CD4-positive, alpha-beta T cell (primary cell): ENCODE results near the gene FBXL5. TPM values are rescaled to one million over a fixed set of nuclear protein-coding genes. Genes with fewer than 3 reads are reported as not detected.

Experiments
- ATAC-seq: fragments of 200-7000 bp; cut with Tn5 transposase; one replicate; pipeline ENCODE4 v1.10.0; 2022; ENCODE audit warnings: mild to moderate bottlenecking; ENCODE audit not compliant: poor library complexity
- CTCF ChIA-PET: fragments of 350-600 bp; sonication (Branson Sonifier 250); formaldehyde crosslinking; loops from one replicate; lab custom pipeline; 2021; ENCODE audit warnings: antibody characterized with exemption, inconsistent platforms; lab: Charles Lee
- POLR2A ChIA-PET: fragments of 350-600 bp; sonication (Branson Sonifier 250); formaldehyde crosslinking; loops from one replicate; lab custom pipeline; 2021; ENCODE audit warnings: antibody characterized with exemption, inconsistent platforms; lab: Charles Lee
- DNase-seq, 14 experiments: peaks; one replicate each; pipeline ENCODE4 v3.0.0-alpha.2; 2013 to 2020; ENCODE audit warnings: mixed read lengths in 2 of 14
- H3K27ac ChIP-seq, 2 donors: one replicate each; pipeline versions ENCODE4 v1.5.1 to v1.7.0; 2013; ENCODE audit warnings: low read length in 2 of 2, low read depth in 1 of 2, mild to moderate bottlenecking in 1 of 2
- H3K27me3 ChIP-seq, 2 experiments: 1 replicate in 1 of 2; 2 replicates in 1 of 2; pipeline versions ENCODE4 v1.6.1 to v1.7.0; 2013; ENCODE audit warnings: low read length in 2 of 2, control low read depth in 1 of 2, mild to moderate bottlenecking in 1 of 2, moderate library complexity in 1 of 2; ENCODE audit not compliant: insufficient read depth in 2 of 2, control insufficient read depth in 1 of 2
- H3K36me3 ChIP-seq: one replicate; pipeline ENCODE4 v1.6.1; 2013; ENCODE audit warnings: low read length, control low read depth; ENCODE audit not compliant: insufficient read depth
- H3K4me1 ChIP-seq: one replicate; pipeline ENCODE4 v1.6.1; 2013; ENCODE audit warnings: low read length, control low read depth; ENCODE audit not compliant: insufficient read depth
- H3K4me3 ChIP-seq: one replicate; pipeline ENCODE4 v1.5.1; 2013; ENCODE audit warnings: mild to moderate bottlenecking, low read length, moderate library complexity
- H3K9me3 ChIP-seq, 2 experiments: 1 replicate in 1 of 2; 2 replicates in 1 of 2; pipeline versions ENCODE4 v1.6.1 to v1.7.0; 2013; ENCODE audit warnings: low read length in 2 of 2, mild to moderate bottlenecking in 2 of 2, control low read depth in 1 of 2, moderate library complexity in 1 of 2; ENCODE audit not compliant: control insufficient read depth in 1 of 2, insufficient read depth in 1 of 2
- H3K27ac Mint-ChIP-seq: one replicate; pipeline ENCODE4 v1.8.0; 2020; ENCODE audit warnings: mixed read lengths
- H3K27me3 Mint-ChIP-seq: one replicate; pipeline ENCODE4 v1.8.0; 2021; ENCODE audit warnings: mixed read lengths
- H3K36me3 Mint-ChIP-seq: one replicate; pipeline ENCODE4 v1.8.0; 2021; ENCODE audit warnings: low read depth, mixed read lengths
- H3K4me1 Mint-ChIP-seq: one replicate; pipeline ENCODE4 v1.8.0; 2021; ENCODE audit warnings: low read depth, mixed read lengths
- H3K4me3 Mint-ChIP-seq: one replicate; pipeline ENCODE4 v1.8.0; 2020; ENCODE audit warnings: mild to moderate bottlenecking, mixed read lengths
- H3K9me3 Mint-ChIP-seq: one replicate; pipeline ENCODE4 v1.8.0; 2020; ENCODE audit warnings: mixed read lengths
- CTCF ChIP-seq: fragments of 200-600 bp; IDR thresholded peaks from one replicate; pipeline ENCODE4 v1.8.0; 2022; ENCODE audit warnings: antibody characterized with exemption, mild to moderate bottlenecking
- intact Hi-C, 2 experiments: fragments of 100-400 bp; cut with DNase I in 1 of 2; cut with micrococcal nuclease in 1 of 2; formaldehyde crosslinking; loops; one replicate each; pipeline versions ENCODE4 v1.15.1 to v1.9.0; 2023 to 2025; cut with DNase I, micrococcal nuclease
- total RNA-seq, 174 experiments: library from RNA in 2 of 174; stranded (reverse) in 2 of 174; gene quantifications; one replicate each; pipeline ENCODE4 v1.2.3 and lab custom pipeline; 2021 to 2026

Gene FBXL5
- total RNA-seq, 2 experiments from 2014 or later = 60.1 to 62.5 TPM

GRCh38 chr4:15695240-15695699 is 40.1 kb upstream of the FBXL5 start:
- Histone ChIP-seq H3K4me1 (no peaks in the 10 kb centered on the region), H3K4me3 (no peak overlapping the region), H3K27me3 (peaks cover 0 to 3% of the 10 kb centered on the region in 2 experiments), H3K27ac (no peak overlapping the region), H3K36me3 (no peaks in the 10 kb centered on the region), H3K9me3 (no peaks in the 10 kb centered on the region)
- H3K9me3 Mint-ChIP-seq = no peaks in the 10 kb centered on the region
- intact Hi-C loops = no loop called here
- ATAC-seq = no peak
- CTCF ChIA-PET = no interaction called here
- POLR2A ChIA-PET = interaction anchor here (0.7 to 1.3 kb wide), 3 partner anchors 8 to 41 kb away, joined by 3 to 4 read pairs (median 3); no protein-coding TSS in a partner anchor
- peaks cover 23% of the 10 kb centered on the region for H3K27me3 Mint-ChIP-seq
- H3K4me1 Mint-ChIP-seq = no peaks in the 10 kb centered on the region
- no peaks in the 10 kb centered on the region for H3K36me3 Mint-ChIP-seq
- TF ChIP-seq CTCF = no peak
- no peak overlapping the region for H3K27ac Mint-ChIP-seq
- no peak overlapping the region for H3K4me3 Mint-ChIP-seq
- no peak for DNase-seq

- TF ChIP-seq CTCF = no peak
- ChIA-PET CTCF (interaction anchor here (0.6 kb wide), 1 partner anchor 1630 kb away, joined by 5 read pairs; no protein-coding TSS in a partner anchor), POLR2A (interaction anchor here (0.8 kb wide), 1 partner anchor 41 kb away, joined by 3 read pairs; no protein-coding TSS in a partner anchor)
- Mint-ChIP-seq H3K4me3 (no peak overlapping the region), H3K27me3 (peaks cover 15% of the 10 kb centered on the region), H3K9me3 (no peaks in the 10 kb centered on the region), H3K4me1 (no peaks in the 10 kb centered on the region), H3K27ac (no peak overlapping the region), H3K36me3 (peaks cover 5% of the 10 kb centered on the region)
- no peak for DNase-seq
- intact Hi-C loops = no loop called here
- no peak overlapping the region for H3K27ac ChIP-seq
- no peaks in the 10 kb centered on the region for H3K9me3 ChIP-seq
- H3K4me1 ChIP-seq = no peaks in the 10 kb centered on the region
- no peak overlapping the region for H3K4me3 ChIP-seq
- H3K27me3 ChIP-seq = peaks cover 0 to 3% of the 10 kb centered on the region in 2 experiments
- peaks cover under 1% of the 10 kb centered on the region for H3K36me3 ChIP-seq
- ATAC-seq = no peak
Measured at GRCh38 chr4:15694431-15694830, 39.3 kb upstream of the FBXL5 start.

DNA sequence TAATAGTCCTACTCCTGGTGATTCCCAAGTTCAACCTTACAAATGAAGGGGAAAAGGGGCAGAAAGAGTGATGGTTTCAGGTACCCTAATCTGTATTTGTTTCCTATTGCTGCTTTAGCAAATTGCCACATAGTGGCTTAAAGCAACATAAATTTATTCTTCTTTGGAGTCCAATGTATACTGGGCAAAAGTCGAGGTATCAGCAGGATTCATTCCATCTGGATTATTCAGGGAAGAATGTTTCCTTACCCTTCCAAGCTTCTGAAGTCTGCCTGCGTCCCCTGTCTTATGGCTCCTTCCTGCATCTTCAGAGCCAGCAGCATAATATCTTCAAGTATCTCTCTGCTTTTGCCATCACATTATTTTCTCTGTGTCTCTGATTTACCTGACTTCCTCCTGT is 37.4 kb upstream of the FBXL5 start:
- no peaks in the 10 kb centered on the region for H3K27me3 ChIP-seq
- H3K36me3 ChIP-seq = peaks cover 15% of the 10 kb centered on the region
- no peaks in the 10 kb centered on the region for H3K4me1 ChIP-seq
- Mint-ChIP-seq H3K27me3 (peaks cover 7% of the 10 kb centered on the region), H3K36me3 (peaks cover 20% of the 10 kb centered on the region), H3K27ac (no peak overlapping the region), H3K9me3 (no peaks in the 10 kb centered on the region), H3K4me1 (no peaks in the 10 kb centered on the region), H3K4me3 (no peak overlapping the region)
- no peak for DNase-seq
- no peak overlapping the region for H3K4me3 ChIP-seq
- intact Hi-C loops = no loop called here
- no peak for ATAC-seq
- no peaks in the 10 kb centered on the region for H3K9me3 ChIP-seq
- H3K27ac ChIP-seq = no peak overlapping the region
- no peak for TF ChIP-seq CTCF
- ChIA-PET POLR2A (no interaction called here), CTCF (no interaction called here)
